Progenitor cell of endocrine pancreas (in vitro differentiated cells): ENCODE data around the gene SLC22A7. TPM values are rescaled to one million over a fixed set of nuclear protein-coding genes. Genes with fewer than 3 reads are reported as not detected.

Experiments used
- DNase-seq: peaks from one replicate; pipeline ENCODE4 v3.0.0; 2021; ENCODE audit warnings: low spot score; ENCODE audit not compliant: unreplicated experiment
- H3K27ac Mint-ChIP-seq: 2 replicates; pipeline ENCODE4 v1.8.0; 2021; ENCODE audit warnings: mild to moderate bottlenecking, moderate library complexity, mixed read lengths
- H3K27me3 Mint-ChIP-seq: 2 replicates; pipeline ENCODE4 v1.8.0; 2021; ENCODE audit warnings: mixed read lengths
- H3K36me3 Mint-ChIP-seq: 2 replicates; pipeline ENCODE4 v1.8.0; 2022; ENCODE audit warnings: mixed read lengths; ENCODE audit not compliant: insufficient read depth
- H3K4me1 Mint-ChIP-seq: 2 replicates; pipeline ENCODE4 v1.8.0; 2021; ENCODE audit warnings: low read depth, mixed read lengths
- H3K4me3 Mint-ChIP-seq: 2 replicates; pipeline ENCODE4 v1.8.0; 2021; ENCODE audit warnings: low read depth, mild to moderate bottlenecking, moderate library complexity, mixed read lengths
- H3K9me3 Mint-ChIP-seq: 2 replicates; pipeline ENCODE4 v1.8.0; 2021; ENCODE audit warnings: low read depth, mixed read lengths
- total RNA-seq: library from RNA; stranded (reverse); gene quantifications from 2 replicates; pipeline ENCODE4 v1.2.1, GENCODE V29; 2021
- TF ChIP-seq, protein P1 (sequence below): fragments of 200-600 bp; sonication (generic); IDR thresholded peaks from one replicate; pipeline ENCODE4 v1.5.0; 2021; ENCODE audit warnings: antibody characterized with exemption, mild to moderate bottlenecking; ENCODE audit not compliant: unreplicated experiment

Gene SLC22A7
- total RNA-seq, 1 donor from 2014 or later = not detected

DNA sequence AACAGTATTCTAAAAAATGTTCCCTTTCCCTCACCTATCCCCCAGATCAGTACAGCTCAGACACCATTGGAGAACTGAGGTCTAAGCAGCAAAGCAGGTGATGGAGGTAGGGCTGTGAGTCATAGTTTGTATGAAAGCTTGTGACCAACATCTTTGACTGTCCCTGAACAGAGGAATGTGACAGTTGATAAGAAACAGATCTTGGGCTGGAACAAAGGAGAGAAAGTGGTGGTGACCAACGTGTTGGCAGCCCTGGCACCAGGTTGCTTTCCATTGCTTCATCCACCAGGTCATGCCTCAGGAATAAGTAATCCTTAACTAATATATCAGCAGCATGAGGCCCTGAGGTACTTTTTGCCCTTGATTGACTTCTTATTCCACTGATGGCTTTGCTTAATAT lies 30.5 kb downstream of the SLC22A7 start:
- Mint-ChIP-seq H3K27ac (no peak overlapping the region), H3K9me3 (peaks cover 4% of the 10 kb centered on the region), H3K36me3 (no peaks in the 10 kb centered on the region), H3K4me3 (no peak overlapping the region), H3K4me1 (no peaks in the 10 kb centered on the region), H3K27me3 (no peaks in the 10 kb centered on the region)
- no peak for DNase-seq
- TF ChIP-seq, protein P1, sequence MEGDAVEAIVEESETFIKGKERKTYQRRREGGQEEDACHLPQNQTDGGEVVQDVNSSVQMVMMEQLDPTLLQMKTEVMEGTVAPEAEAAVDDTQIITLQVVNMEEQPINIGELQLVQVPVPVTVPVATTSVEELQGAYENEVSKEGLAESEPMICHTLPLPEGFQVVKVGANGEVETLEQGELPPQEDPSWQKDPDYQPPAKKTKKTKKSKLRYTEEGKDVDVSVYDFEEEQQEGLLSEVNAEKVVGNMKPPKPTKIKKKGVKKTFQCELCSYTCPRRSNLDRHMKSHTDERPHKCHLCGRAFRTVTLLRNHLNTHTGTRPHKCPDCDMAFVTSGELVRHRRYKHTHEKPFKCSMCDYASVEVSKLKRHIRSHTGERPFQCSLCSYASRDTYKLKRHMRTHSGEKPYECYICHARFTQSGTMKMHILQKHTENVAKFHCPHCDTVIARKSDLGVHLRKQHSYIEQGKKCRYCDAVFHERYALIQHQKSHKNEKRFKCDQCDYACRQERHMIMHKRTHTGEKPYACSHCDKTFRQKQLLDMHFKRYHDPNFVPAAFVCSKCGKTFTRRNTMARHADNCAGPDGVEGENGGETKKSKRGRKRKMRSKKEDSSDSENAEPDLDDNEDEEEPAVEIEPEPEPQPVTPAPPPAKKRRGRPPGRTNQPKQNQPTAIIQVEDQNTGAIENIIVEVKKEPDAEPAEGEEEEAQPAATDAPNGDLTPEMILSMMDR = no peak

DNA sequence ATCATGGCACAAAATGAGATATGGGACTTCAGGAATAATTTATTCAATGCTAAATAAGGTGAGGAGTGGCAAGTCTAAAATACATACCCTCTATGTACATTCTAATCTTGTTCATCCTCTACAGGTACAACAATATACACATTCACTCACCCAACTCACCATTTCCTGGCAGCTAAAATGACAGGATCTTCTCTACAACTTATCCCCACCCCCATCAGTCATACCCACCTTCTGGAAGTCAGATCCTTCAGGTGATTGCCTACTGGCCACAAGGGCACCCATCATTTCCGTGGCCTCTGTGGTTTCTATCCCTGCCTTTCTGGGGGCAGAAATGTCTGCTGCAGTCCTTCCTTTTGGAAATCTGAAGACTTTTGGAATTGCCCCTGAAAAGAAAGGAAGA lies 33.4 kb downstream of the SLC22A7 start:
- peaks cover 13% of the 10 kb centered on the region for H3K4me1 Mint-ChIP-seq
- no peaks in the 10 kb centered on the region for H3K9me3 Mint-ChIP-seq
- H3K27ac Mint-ChIP-seq = no peak overlapping the region
- no peak for DNase-seq
- no peaks in the 10 kb centered on the region for H3K27me3 Mint-ChIP-seq
- TF ChIP-seq, protein P1 = no peak
- H3K4me3 Mint-ChIP-seq = no peak overlapping the region
- no peaks in the 10 kb centered on the region for H3K36me3 Mint-ChIP-seq

DNA sequence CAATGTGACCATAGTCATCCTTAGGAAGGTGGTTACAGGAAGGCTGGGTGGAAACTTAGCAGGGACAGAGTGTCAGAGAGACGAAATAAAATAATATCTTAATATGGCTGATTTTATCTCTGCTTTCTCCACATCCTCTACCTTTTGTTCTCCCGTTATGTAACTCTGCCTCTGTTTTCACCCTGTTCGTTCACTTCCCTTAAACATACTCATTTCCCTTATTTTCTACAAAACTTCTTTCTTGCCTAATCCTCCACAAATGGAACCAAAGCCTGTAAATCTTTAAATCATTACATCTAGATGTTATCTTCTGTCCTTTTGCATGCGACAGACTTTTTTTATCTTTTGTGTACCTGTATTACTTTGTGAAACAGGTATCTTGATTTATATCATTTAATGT lies 33.8 kb downstream of the SLC22A7 start:
- no peaks in the 10 kb centered on the region for H3K27me3 Mint-ChIP-seq

DNA sequence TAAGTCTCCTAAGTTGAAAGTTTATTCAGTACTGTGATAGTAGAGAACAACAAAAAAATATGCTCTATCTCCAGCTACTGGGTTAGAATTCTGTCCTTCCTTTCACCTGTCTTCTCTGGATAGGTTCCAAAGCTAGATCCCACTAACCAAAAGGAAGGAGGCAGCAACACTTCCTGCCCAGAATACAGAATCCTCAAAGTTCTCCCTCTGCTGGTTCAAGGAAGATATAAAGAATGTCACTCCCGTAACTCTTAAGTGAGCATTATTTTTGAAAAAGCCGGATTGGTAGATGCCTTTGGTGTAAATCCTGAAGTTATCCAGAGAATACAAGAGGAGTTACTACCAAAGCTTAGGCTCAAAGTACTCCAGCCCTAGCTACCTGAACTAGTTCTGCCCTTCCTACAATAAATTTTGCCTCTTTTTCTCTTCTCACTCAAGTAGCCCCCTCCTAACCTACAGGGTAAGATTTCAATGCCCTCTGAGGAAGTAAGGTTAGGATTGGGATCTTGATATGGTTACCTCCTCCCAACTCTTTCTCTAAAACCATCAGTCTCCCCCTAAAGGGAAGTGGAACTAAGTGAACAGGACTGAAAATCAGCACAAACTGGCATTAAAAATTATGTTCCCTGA lies 36.5 kb downstream of the SLC22A7 start:
- no peak overlapping the region for H3K4me3 Mint-ChIP-seq
- H3K27me3 Mint-ChIP-seq = no peaks in the 10 kb centered on the region
- peaks cover 4% of the 10 kb centered on the region for H3K36me3 Mint-ChIP-seq
- DNase-seq = no peak
- H3K9me3 Mint-ChIP-seq = no peaks in the 10 kb centered on the region
- TF ChIP-seq, protein P1 = peak; percentile 64
- peak overlapping the region; percentile 62 for H3K27ac Mint-ChIP-seq
- H3K4me1 Mint-ChIP-seq = peaks cover 13% of the 10 kb centered on the region

More for the DNA sequence above, 33.8 kb downstream of the SLC22A7 start:
- no peaks in the 10 kb centered on the region for H3K36me3 Mint-ChIP-seq
- peaks cover 13% of the 10 kb centered on the region for H3K4me1 Mint-ChIP-seq
- TF ChIP-seq, protein P1 = no peak
- DNase-seq = no peak
- no peak overlapping the region for H3K4me3 Mint-ChIP-seq
- H3K9me3 Mint-ChIP-seq = no peaks in the 10 kb centered on the region
- no peak overlapping the region for H3K27ac Mint-ChIP-seq

DNA sequence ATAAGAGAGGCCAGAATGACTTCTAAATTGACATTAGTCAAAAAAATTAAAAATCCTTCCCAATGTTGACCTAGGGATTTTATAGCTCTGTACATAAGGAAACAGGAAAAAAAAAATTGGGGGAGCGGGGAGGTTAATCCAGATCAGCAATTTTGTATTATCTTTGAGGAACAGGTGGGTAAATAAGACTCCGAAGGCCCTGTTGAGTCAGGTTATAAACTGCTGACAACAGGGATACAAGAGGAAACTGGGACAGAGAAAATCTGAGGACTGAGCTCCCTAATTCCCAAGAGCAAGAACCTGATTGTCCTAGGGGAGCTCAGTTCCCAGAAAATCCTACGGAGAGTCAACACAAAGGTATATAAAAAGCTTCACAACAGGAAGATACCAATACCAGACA lies 37.4 kb downstream of the SLC22A7 start:
- TF ChIP-seq, protein P1 = no peak
- no peak for DNase-seq
- Mint-ChIP-seq H3K36me3 (peaks cover 10% of the 10 kb centered on the region), H3K4me1 (peaks cover 13% of the 10 kb centered on the region), H3K4me3 (no peak overlapping the region), H3K27me3 (no peaks in the 10 kb centered on the region), H3K9me3 (no peaks in the 10 kb centered on the region), H3K27ac (peak overlapping the region; percentile 62)
